H9 (cell line): ENCODE results near the gene THRB. TPM values are rescaled to one million over a fixed set of nuclear protein-coding genes. Genes with fewer than 3 reads are reported as not detected.

Source experiments
- DNase-seq: peaks from one replicate; pipeline ENCODE4 v3.0.0-alpha.2; 2017
- H2AFZ ChIP-seq: one replicate; pipeline ENCODE4 v1.6.1; 2013; ENCODE audit warnings: mild to moderate bottlenecking, low read length, control low read depth, moderate library complexity
- H2AK5ac ChIP-seq: 2 replicates; pipeline ENCODE4 v1.6.1; 2013; ENCODE audit warnings: low read length, control low read depth, mixed read lengths; ENCODE audit not compliant: insufficient read length
- H2BK120ac ChIP-seq: one replicate; pipeline ENCODE4 v1.6.1; 2013; ENCODE audit warnings: low read depth, mild to moderate bottlenecking, low read length, control low read depth, inconsistent platforms; ENCODE audit not compliant: poor library complexity, severe bottlenecking
- H2BK12ac ChIP-seq: 2 replicates; pipeline ENCODE4 v1.6.1; 2013; ENCODE audit warnings: low read length, control low read depth, mixed read lengths, low read depth; ENCODE audit not compliant: insufficient read length
- H2BK15ac ChIP-seq: 2 replicates; pipeline ENCODE4 v1.6.1; 2013; ENCODE audit warnings: low read depth, low read length, control low read depth
- H2BK20ac ChIP-seq: one replicate; pipeline ENCODE4 v1.6.1; 2013; ENCODE audit warnings: low read depth, mild to moderate bottlenecking, low read length, control low read depth, inconsistent platforms; ENCODE audit not compliant: poor library complexity, severe bottlenecking
- H2BK5ac ChIP-seq: 2 replicates; pipeline ENCODE4 v1.6.1; 2013; ENCODE audit warnings: low read length, control low read depth, mixed read lengths; ENCODE audit not compliant: insufficient read length
- H3K14ac ChIP-seq: 2 replicates; pipeline ENCODE4 v1.6.1; 2013; ENCODE audit warnings: low read length, control low read depth; ENCODE audit not compliant: insufficient read depth
- H3K18ac ChIP-seq: 2 replicates; pipeline ENCODE4 v1.6.1; 2013; ENCODE audit warnings: low read depth, mild to moderate bottlenecking, mixed read lengths, low read length, control low read depth; ENCODE audit not compliant: insufficient read length
- H3K23ac ChIP-seq: 2 replicates; pipeline ENCODE4 v1.6.1; 2013; ENCODE audit warnings: low read length, control low read depth, mixed read lengths, low read depth; ENCODE audit not compliant: insufficient read length
- H3K23me2 ChIP-seq: 2 replicates; pipeline ENCODE4 v1.6.1; 2013; ENCODE audit warnings: low read depth, mild to moderate bottlenecking, mixed read lengths, low read length, control low read depth; ENCODE audit not compliant: insufficient read length, poor library complexity, severe bottlenecking
- H3K27ac ChIP-seq: 2 replicates; pipeline ENCODE4 v1.5.1; 2013; ENCODE audit warnings: low read length, control low read depth, mixed read lengths, low read depth; ENCODE audit not compliant: insufficient read length
- H3K27me3 ChIP-seq: 2 replicates; pipeline ENCODE4 v1.6.1; 2013; ENCODE audit warnings: low read length, control low read depth, inconsistent platforms; ENCODE audit not compliant: insufficient read depth
- H3K4ac ChIP-seq: 2 replicates; pipeline ENCODE4 v1.6.1; 2013; ENCODE audit warnings: low read depth, mild to moderate bottlenecking, control low read depth, inconsistent platforms, low read length, moderate library complexity
- H3K4me1 ChIP-seq: 2 replicates; pipeline ENCODE4 v1.6.1; 2013; ENCODE audit warnings: low read length, control low read depth, inconsistent platforms; ENCODE audit not compliant: insufficient read depth
- H3K4me2 ChIP-seq: 2 replicates; pipeline ENCODE4 v1.6.1; 2013; ENCODE audit warnings: low read length, control low read depth, mixed read lengths; ENCODE audit not compliant: insufficient read length, insufficient read depth
- H3K56ac ChIP-seq: 2 replicates; pipeline ENCODE4 v1.6.1; 2013; ENCODE audit warnings: low read depth, mild to moderate bottlenecking, mixed read lengths, low read length, control low read depth; ENCODE audit not compliant: insufficient read length
- H3K79me1 ChIP-seq: 2 replicates; pipeline ENCODE4 v1.6.1; 2013; ENCODE audit warnings: low read depth, mild to moderate bottlenecking, moderate library complexity, low read length, control low read depth, inconsistent platforms; ENCODE audit not compliant: insufficient read depth, poor library complexity, severe bottlenecking
- H3K79me2 ChIP-seq: 2 replicates; pipeline ENCODE4 v1.6.1; 2013; ENCODE audit warnings: low read length, control low read depth, inconsistent platforms; ENCODE audit not compliant: insufficient read depth
- H3K9ac ChIP-seq: 2 replicates; pipeline ENCODE4 v1.6.1; 2013; ENCODE audit warnings: low read length, control low read depth, mixed read lengths; ENCODE audit not compliant: insufficient read length; ENCODE audit errors: extremely low read depth
- H3K9me3 ChIP-seq: one replicate; pipeline ENCODE4 v1.6.1; 2013; ENCODE audit warnings: low read depth, low read length, inconsistent platforms; ENCODE audit not compliant: control insufficient read depth
- H3T11ph ChIP-seq: one replicate; pipeline ENCODE4 v1.6.1; 2013; ENCODE audit warnings: mild to moderate bottlenecking, low read length, control low read depth, inconsistent platforms
- H4K20me1 ChIP-seq: one replicate; pipeline ENCODE4 v1.6.1; 2013; ENCODE audit not compliant: control insufficient read depth, insufficient read length, insufficient read depth
- H4K5ac ChIP-seq: 2 replicates; pipeline ENCODE4 v1.6.1; 2013; ENCODE audit warnings: low read depth, mild to moderate bottlenecking, mixed read lengths, low read length, control low read depth; ENCODE audit not compliant: insufficient read length
- H4K8ac ChIP-seq: replicated peaks from 2 replicates; pipeline ENCODE4 v1.6.1; 2013; ENCODE audit warnings: low read length, control low read depth, mixed read lengths, low read depth; ENCODE audit not compliant: insufficient read length
- H4K91ac ChIP-seq: 2 replicates; pipeline ENCODE4 v1.6.1; 2013; ENCODE audit warnings: low read depth, mild to moderate bottlenecking, moderate library complexity, mixed read lengths, low read length, control low read depth; ENCODE audit not compliant: insufficient read length
- H3K27ac Mint-ChIP-seq, 3 experiments: 2 replicates in 2 of 3; 3 replicates in 1 of 3; pipeline ENCODE4 v1.8.0; 2020 to 2021; ENCODE audit warnings: mixed read lengths in 3 of 3, mild to moderate bottlenecking in 1 of 3, moderate library complexity in 1 of 3
- H3K27me3 Mint-ChIP-seq: 2 replicates; pipeline ENCODE4 v1.8.0; 2021; ENCODE audit warnings: low read depth, mild to moderate bottlenecking, moderate library complexity, mixed read lengths
- H3K36me3 Mint-ChIP-seq, 3 experiments: 2 replicates in 2 of 3; 3 replicates in 1 of 3; pipeline ENCODE4 v1.8.0; 2020 to 2021; ENCODE audit warnings: low read depth in 3 of 3, mixed read lengths in 3 of 3; ENCODE audit not compliant: insufficient read depth in 1 of 3
- H3K4me1 Mint-ChIP-seq, 2 experiments: 2 replicates each; pipeline ENCODE4 v1.8.0; 2020; ENCODE audit warnings: mixed read lengths in 2 of 2
- H3K4me3 Mint-ChIP-seq, 2 experiments: 2 replicates in 1 of 2; 3 replicates in 1 of 2; pipeline ENCODE4 v1.8.0; 2020 to 2021; ENCODE audit warnings: mild to moderate bottlenecking in 2 of 2, mixed read lengths in 2 of 2, moderate library complexity in 1 of 2
- H3K9me3 Mint-ChIP-seq, 2 experiments: 2 replicates in 1 of 2; 3 replicates in 1 of 2; pipeline ENCODE4 v1.8.0; 2020; ENCODE audit warnings: mild to moderate bottlenecking in 2 of 2, mixed read lengths in 2 of 2, moderate library complexity in 1 of 2
- WGBS: extraction: QIAGEN DNeasy Blood & Tissue Kit; methylation state at CpG from one replicate; pipeline ENCODE4 v1.1.7; 2013; ENCODE audit warnings: missing lambda C conversion rate, low lambda C conversion rate, mixed read lengths; ENCODE audit not compliant: insufficient read length; ENCODE audit errors: extremely low coverage; 5-methylcytosine and 5-hydroxymethylcytosine counted together
- total RNA-seq: library from RNA; stranded (reverse); gene quantifications from 2 replicates; pipeline ENCODE4 v1.2.1, GENCODE V29; 2021
- TF ChIP-seq, protein P1 (sequence below): fragments of 200-600 bp; sonication (generic); conservative IDR thresholded peaks from 3 replicates; pipeline ENCODE4 v1.8.0; 2021; ENCODE audit warnings: antibody characterized with exemption, mild to moderate bottlenecking

The THRB gene
- total RNA-seq, 1 experiment from 2014 or later: 8.6 TPM

DNA sequence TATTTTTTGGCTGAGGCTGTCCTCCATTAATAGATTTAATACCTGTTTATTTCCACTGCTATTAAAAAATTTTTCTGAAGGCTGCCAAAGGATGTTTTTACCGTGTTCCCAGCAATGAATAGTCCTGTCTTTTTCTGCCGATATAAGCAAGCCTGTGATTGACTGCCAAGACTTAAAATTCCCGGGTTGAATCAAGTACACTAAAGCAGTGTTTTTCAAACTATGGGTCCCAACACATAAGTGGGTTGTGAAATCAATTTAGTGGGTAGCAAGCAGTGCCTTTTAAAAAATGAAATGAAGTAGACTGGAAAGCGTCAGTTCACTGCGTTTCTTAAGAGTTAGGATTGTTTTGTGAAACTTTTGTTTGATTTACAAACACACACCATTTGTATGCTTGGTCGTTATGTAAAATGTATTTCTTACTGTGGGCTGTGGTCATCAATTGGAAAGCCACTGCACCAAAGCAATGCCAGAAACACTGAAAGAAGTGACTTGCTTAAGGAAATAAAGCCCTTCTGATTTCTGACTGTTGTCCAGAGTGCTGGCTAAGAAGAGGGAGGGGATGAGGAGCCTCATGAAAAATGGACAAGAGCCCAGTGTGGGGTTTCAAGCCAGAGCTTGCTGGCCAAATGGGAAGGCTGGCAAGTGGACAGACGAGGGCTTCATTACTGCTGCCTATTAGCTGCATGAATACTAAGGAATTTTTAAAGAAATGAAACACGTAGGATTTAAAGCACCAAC lies 206.0 kb downstream of the THRB start:
- Histone ChIP-seq H3K4ac (no peak overlapping the region), H4K5ac (no peak overlapping the region), H3K79me1 (no peaks in the 10 kb centered on the region), H2BK12ac (no peak overlapping the region), H3K23ac (no peak overlapping the region), H3K79me2 (no peaks in the 10 kb centered on the region), H3K14ac (no peak overlapping the region), H4K20me1 (no peaks in the 10 kb centered on the region), H3K27ac (no peak overlapping the region), H3K4me2 (no peak overlapping the region), H4K91ac (no peak overlapping the region), H3K23me2 (no peaks in the 10 kb centered on the region), H3K27me3 (no peaks in the 10 kb centered on the region; the same call in 1 of the 2 replicates), H3K9me3 (no peaks in the 10 kb centered on the region), H2BK120ac (no peak overlapping the region), H3K9ac (no peak overlapping the region), H3K56ac (no peak overlapping the region), H2AK5ac (no peak overlapping the region), H3T11ph (no peak overlapping the region), H2BK15ac (no peak overlapping the region), H2AFZ (no peak overlapping the region), H2BK5ac (no peak overlapping the region), H2BK20ac (no peak overlapping the region), H4K8ac (no peak overlapping the region), H3K4me1 (no peaks in the 10 kb centered on the region), H3K18ac (no peak overlapping the region)
- no peak overlapping the region for H3K27ac Mint-ChIP-seq
- DNase-seq: no peak
- H3K27me3 Mint-ChIP-seq: no peaks in the 10 kb centered on the region
- no peak overlapping the region for H3K4me3 Mint-ChIP-seq
- TF ChIP-seq, protein P1, sequence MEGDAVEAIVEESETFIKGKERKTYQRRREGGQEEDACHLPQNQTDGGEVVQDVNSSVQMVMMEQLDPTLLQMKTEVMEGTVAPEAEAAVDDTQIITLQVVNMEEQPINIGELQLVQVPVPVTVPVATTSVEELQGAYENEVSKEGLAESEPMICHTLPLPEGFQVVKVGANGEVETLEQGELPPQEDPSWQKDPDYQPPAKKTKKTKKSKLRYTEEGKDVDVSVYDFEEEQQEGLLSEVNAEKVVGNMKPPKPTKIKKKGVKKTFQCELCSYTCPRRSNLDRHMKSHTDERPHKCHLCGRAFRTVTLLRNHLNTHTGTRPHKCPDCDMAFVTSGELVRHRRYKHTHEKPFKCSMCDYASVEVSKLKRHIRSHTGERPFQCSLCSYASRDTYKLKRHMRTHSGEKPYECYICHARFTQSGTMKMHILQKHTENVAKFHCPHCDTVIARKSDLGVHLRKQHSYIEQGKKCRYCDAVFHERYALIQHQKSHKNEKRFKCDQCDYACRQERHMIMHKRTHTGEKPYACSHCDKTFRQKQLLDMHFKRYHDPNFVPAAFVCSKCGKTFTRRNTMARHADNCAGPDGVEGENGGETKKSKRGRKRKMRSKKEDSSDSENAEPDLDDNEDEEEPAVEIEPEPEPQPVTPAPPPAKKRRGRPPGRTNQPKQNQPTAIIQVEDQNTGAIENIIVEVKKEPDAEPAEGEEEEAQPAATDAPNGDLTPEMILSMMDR: no peak
- WGBS: no CpG with 5 or more reads among the region's 8 CpGs
- H3K36me3 Mint-ChIP-seq: no peaks in the 10 kb centered on the region
- no peaks in the 10 kb centered on the region for H3K4me1 Mint-ChIP-seq
- no peaks in the 10 kb centered on the region for H3K9me3 Mint-ChIP-seq
